K562 (cell line): Measurements from ENCODE around the gene ATP9B. TPM values are rescaled to one million over a fixed set of nuclear protein-coding genes. Genes with fewer than 3 reads are reported as not detected.

Source experiments
- ATAC-seq: fragments of 200-7000 bp; cut with Tn5 transposase; 3 replicates; pipeline ENCODE4 v1.9.1; 2020; ENCODE audit warnings: moderate library complexity
- BruUV-seq: library from RNA; stranded (reverse); fragments of 400-500 nt; replicated peaks from 2 replicates; lab custom pipeline; 2021; lab: Mats Ljungman, UMichigan
- CTCF ChIA-PET: fragments of 300-600 bp; formaldehyde crosslinking; extraction: SDS; loops from one replicate; lab custom pipeline; 2021; ENCODE audit warnings: low intra/inter-chr PET ratio; lab: Yijun Ruan, JAX
- POLR2A ChIA-PET: fragments of 300-600, 350-650 bp; sonication (Branson Sonifier 250); formaldehyde crosslinking; extraction: SDS; loops from one replicate; lab custom pipeline; 2021; ENCODE audit warnings: antibody characterized with exemption, inconsistent platforms; lab: Yijun Ruan, JAX
- DNase-seq, 4 experiments: peaks; one replicate each; pipeline versions ENCODE4 v3.0.0 to v3.0.0-alpha.2; 2011 to 2018; ENCODE audit warnings: low spot score in 3 of 4, mixed read lengths in 3 of 4; ENCODE audit errors: extremely low read depth in 1 of 4
- FAIRE-seq: peaks from 2 replicates; lab custom pipeline; 2011; peaks lifted over from hg19 to GRCh38; lab: Jason Lieb, UNC
- H2AFZ ChIP-seq: 2 replicates; pipeline ENCODE4 v1.6.0; 2011; ENCODE audit warnings: low read depth, low read length, control low read depth, inconsistent platforms
- H3K27ac ChIP-seq: fragments of 200-600 bp; 3 replicates; pipeline ENCODE4 v1.8.0; 2011; ENCODE audit warnings: low read depth, mild to moderate bottlenecking, control low read depth, inconsistent platforms, low read length, moderate library complexity, mixed read lengths; ENCODE audit errors: extremely low read depth
- H3K27me3 ChIP-seq, 2 experiments: fragments of 300-600 bp in 1 of 2; 2 replicates in 1 of 2; 3 replicates in 1 of 2; pipeline versions ENCODE4 v1.6.0 to v1.8.0; 2011; ENCODE audit warnings: inconsistent platforms in 2 of 2, low read length in 2 of 2, mild to moderate bottlenecking in 1 of 2, mixed read lengths in 1 of 2, moderate library complexity in 1 of 2; ENCODE audit not compliant: control insufficient read depth in 2 of 2, insufficient read depth in 2 of 2
- H3K36me3 ChIP-seq: fragments of 300-600 bp; 3 replicates; pipeline ENCODE4 v1.8.0; 2011; ENCODE audit warnings: mild to moderate bottlenecking, low read length, inconsistent platforms; ENCODE audit not compliant: control insufficient read depth, insufficient read depth
- H3K4me1 ChIP-seq, 2 experiments: fragments of 200-600 bp in 1 of 2; replicated peaks in 1 of 2; 2 replicates in 1 of 2; 3 replicates in 1 of 2; pipeline versions ENCODE4 v1.5.1 to v1.8.0; 2011; ENCODE audit warnings: inconsistent platforms in 2 of 2, low read length in 2 of 2, mild to moderate bottlenecking in 1 of 2, mixed read lengths in 1 of 2, moderate library complexity in 1 of 2; ENCODE audit not compliant: control insufficient read depth in 2 of 2, insufficient read depth in 2 of 2
- H3K4me2 ChIP-seq: 2 replicates; pipeline ENCODE4 v1.6.1; 2011; ENCODE audit warnings: low read length, control low read depth, inconsistent platforms, mixed read lengths; ENCODE audit not compliant: insufficient read depth
- H3K4me3 ChIP-seq: fragments of 200-600 bp; sonication (generic), shearing (Covaris generic); 2 replicates; pipeline ENCODE4 v1.5.1; 2016; ENCODE audit warnings: control low read depth, inconsistent platforms
- H3K79me2 ChIP-seq: fragments of 200-600 bp; 3 replicates; pipeline ENCODE4 v1.8.0; 2011; ENCODE audit warnings: low read length, inconsistent platforms; ENCODE audit not compliant: control insufficient read depth, insufficient read depth
- H3K9ac ChIP-seq, 2 experiments: 2 replicates each; pipeline versions ENCODE4 v1.6.0 to v1.6.1; 2011; ENCODE audit warnings: low read depth in 2 of 2, low read length in 2 of 2, control low read depth in 1 of 2, inconsistent platforms in 1 of 2, mild to moderate bottlenecking in 1 of 2, mixed read lengths in 1 of 2; ENCODE audit not compliant: insufficient read depth in 1 of 2
- H3K9me1 ChIP-seq: one replicate; pipeline ENCODE4 v1.6.0; 2011; ENCODE audit warnings: inconsistent platforms, mild to moderate bottlenecking, low read length, moderate library complexity; ENCODE audit not compliant: control insufficient read depth, insufficient read depth
- H3K9me3 ChIP-seq: replicated peaks from 2 replicates; pipeline ENCODE4 v1.5.1; 2011; ENCODE audit warnings: low read depth, low read length, inconsistent platforms; ENCODE audit not compliant: control insufficient read depth, insufficient read depth
- H4K20me1 ChIP-seq: replicated peaks from 2 replicates; pipeline ENCODE4 v1.6.1; 2011; ENCODE audit warnings: low read length, inconsistent platforms, mixed read lengths; ENCODE audit not compliant: control insufficient read depth, insufficient read depth
- CREBBP ChIP-seq: IDR thresholded peaks from one replicate; pipeline ENCODE4 v1.6.1; 2012; ENCODE audit warnings: low read depth, mild to moderate bottlenecking, control low read depth, inconsistent platforms, low read length
- HMG20A ChIP-seq: fragments of 450-650 bp; formaldehyde crosslinking; conservative IDR thresholded peaks from 2 replicates; pipeline ENCODE4 v1.4.0; 2020; ENCODE audit warnings: mild to moderate bottlenecking, mixed read lengths
- NFE2 ChIP-seq: IDR thresholded peaks from 2 replicates; pipeline ENCODE4 v1.6.1; 2014; ENCODE audit warnings: antibody characterized with exemption, low read depth
- POU5F1 ChIP-seq: fragments of 150-350 bp; IDR thresholded peaks from 2 replicates; pipeline ENCODE4 v1.6.1; 2014; ENCODE audit warnings: borderline replicate concordance, low read length, low read depth, mild to moderate bottlenecking; ENCODE audit not compliant: partially characterized antibody
- SETDB1 ChIP-seq: IDR thresholded peaks from one replicate; pipeline ENCODE4 v1.6.1; 2012; ENCODE audit warnings: low read length, control low read depth, inconsistent platforms
- ZFP30 ChIP-seq: fragments of 250-450 bp; sonication (Bioruptor Pico); IDR thresholded peaks from 2 replicates; pipeline ENCODE4 v1.8.0; 2022; ENCODE audit warnings: moderate library complexity, mild to moderate bottlenecking, inconsistent platforms, borderline replicate concordance
- WGBS: fragments of 100-300 bp; shearing (Covaris generic); methylation state at CpG from one replicate; pipeline ENCODE4 v1.1.6; 2016; ENCODE audit warnings: low coverage, mixed read lengths; ENCODE audit not compliant: insufficient coverage; ENCODE audit errors: missing lambda C conversion rate; 5-methylcytosine and 5-hydroxymethylcytosine counted together
- in situ Hi-C: fragments of 300-500 bp; cut with MboI; formaldehyde crosslinking; loops from 4 replicates; pipeline ENCODE4 v1.15.0; 2018; ENCODE audit warnings: inconsistent platforms, mixed read lengths
- intact Hi-C: fragments of 100-400 bp; cut with micrococcal nuclease; formaldehyde crosslinking; loops from 2 replicates; pipeline ENCODE4 v1.14.2; 2022
- polyA plus RNA-seq, 8 experiments: library from polyadenylated mRNA; depleted of rRNA in 4 of 8; stranded (reverse) in 5 of 8; unstranded in 3 of 8; fragments of >200 nt; fragmentation: Nextera tagmentation in 2 of 8; fragmentation: Illumina TruSeq in 1 of 8; extraction: Ambion mirVana in 2 of 8; extraction: Trizol in 1 of 8; gene quantifications; 2 replicates each; pipeline versions ENCODE4 v1.2.1 to v1.2.3, GENCODE V29; 2011 to 2014; ENCODE audit warnings: inconsistent platforms in 1 of 8, missing spikeins in 1 of 8
- total RNA-seq, 7 experiments: library from RNA; depleted of rRNA in 6 of 7; stranded (reverse); fragments of >200 nt in 6 of 7; fragmentation: Illumina TruSeq in 2 of 7; extraction: Trizol in 2 of 7; gene quantifications; 2 replicates each; pipeline versions ENCODE4 v1.2.1 to v1.2.3, GENCODE V29; 2011 to 2021; ENCODE audit warnings: low replicate concordance in 1 of 7
- TF ChIP-seq, protein P1 (sequence below): fragments of 200-800 bp; sonication (Bioruptor generic); IDR thresholded peaks from 2 replicates; pipeline ENCODE4 v1.6.1; 2017; ENCODE audit warnings: missing genetic modification characterization, missing compliant biosample characterization

ATP9B gene
- total and polyA plus RNA-seq, 9 of the 15 experiments (the other 6 are each of a cell fraction or from before 2014, with no cell fraction given), result 0.66 to 13.2 (median 7.9) TPM

DNA sequence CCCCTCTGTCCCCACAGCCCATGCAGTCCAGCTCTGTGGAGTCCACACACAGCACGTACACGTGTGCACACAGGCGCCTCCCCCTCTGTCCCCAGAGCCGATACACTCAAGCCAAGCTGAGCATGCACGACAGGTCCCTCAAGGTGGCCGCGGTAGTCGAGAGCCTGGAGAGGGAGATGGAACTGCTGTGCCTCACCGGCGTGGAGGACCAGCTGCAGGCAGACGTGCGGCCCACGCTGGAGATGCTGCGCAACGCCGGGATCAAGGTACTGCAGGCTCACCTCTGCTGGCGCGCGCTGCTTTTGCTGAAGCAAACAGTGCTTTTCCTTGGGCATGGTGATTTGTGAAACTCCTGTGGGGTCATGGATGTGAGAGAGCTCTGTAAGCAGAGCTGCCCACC is 268.0 kb downstream of the ATP9B start:
- no peak overlapping the region for H2AFZ ChIP-seq
- H3K9me3 ChIP-seq, result no peaks in the 10 kb centered on the region
- no peak overlapping the region for H3K4me2 ChIP-seq
- no peaks in the 10 kb centered on the region for H3K79me2 ChIP-seq
- in situ Hi-C loops, result no loop called here
- no peaks in the 10 kb centered on the region for H3K27me3 ChIP-seq
- intact Hi-C loops, result no loop called here
- H3K27ac ChIP-seq, result no peak overlapping the region
- H3K9ac ChIP-seq, result no peak overlapping the region
- ATAC-seq, result no peak
- H3K9me1 ChIP-seq, result no peaks in the 10 kb centered on the region
- ChIA-PET CTCF (no interaction called here), POLR2A (no interaction called here)
- TF ChIP-seq NFE2 (no peak), HMG20A (CRISPR knock-in tag) (no peak), CREBBP (no peak), ZFP30 (CRISPR knock-in tag) (no peak), SETDB1 (no peak), POU5F1 (no peak)
- TF ChIP-seq, protein P1, sequence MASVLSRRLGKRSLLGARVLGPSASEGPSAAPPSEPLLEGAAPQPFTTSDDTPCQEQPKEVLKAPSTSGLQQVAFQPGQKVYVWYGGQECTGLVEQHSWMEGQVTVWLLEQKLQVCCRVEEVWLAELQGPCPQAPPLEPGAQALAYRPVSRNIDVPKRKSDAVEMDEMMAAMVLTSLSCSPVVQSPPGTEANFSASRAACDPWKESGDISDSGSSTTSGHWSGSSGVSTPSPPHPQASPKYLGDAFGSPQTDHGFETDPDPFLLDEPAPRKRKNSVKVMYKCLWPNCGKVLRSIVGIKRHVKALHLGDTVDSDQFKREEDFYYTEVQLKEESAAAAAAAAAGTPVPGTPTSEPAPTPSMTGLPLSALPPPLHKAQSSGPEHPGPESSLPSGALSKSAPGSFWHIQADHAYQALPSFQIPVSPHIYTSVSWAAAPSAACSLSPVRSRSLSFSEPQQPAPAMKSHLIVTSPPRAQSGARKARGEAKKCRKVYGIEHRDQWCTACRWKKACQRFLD (CRISPR knock-in tag), result no peak
- no peaks in the 10 kb centered on the region; the same call in 2 of the 3 replicates for H3K36me3 ChIP-seq
- 98% methylated on average over 13 of the region's 19 CpGs for WGBS
- no peak overlapping the region for H3K4me3 ChIP-seq
- no peak for FAIRE-seq
- no peaks in the 10 kb centered on the region for H4K20me1 ChIP-seq
- no peak for DNase-seq
- no TSS peak for BruUV-seq
- H3K4me1 ChIP-seq, result no peaks in the 10 kb centered on the region
